Adrenal gland (tissue), 12 donors: Measurements from ENCODE around the gene SERPINA9. TPM values are rescaled to one million over a fixed set of nuclear protein-coding genes. Genes with fewer than 3 reads are reported as not detected.

Experiments used
- DNase-seq, 7 donors: peaks; one replicate each; pipeline ENCODE4 v3.0.0-alpha.2; 2019 to 2020
- H3K27ac ChIP-seq, 5 donors: fragments of 200-600 bp; sonication (generic) in 4 of 5; 1 replicate in 3 of 5; 2 replicates in 2 of 5; pipeline versions ENCODE4 v1.5.1 to v1.8.0; 2016 to 2020; ENCODE audit warnings: mild to moderate bottlenecking in 1 of 5
- H3K27me3 ChIP-seq: fragments of 200-600 bp; 2 replicates; pipeline ENCODE4 v1.8.0; 2021
- H3K36me3 ChIP-seq, 2 donors: fragments of 200-600 bp; replicated peaks in 1 of 2; 1 replicate in 1 of 2; 2 replicates in 1 of 2; pipeline versions ENCODE4 v1.5.1 to v1.8.0; 2018 to 2022
- H3K4me1 ChIP-seq, 2 donors: fragments of 200-600 bp; replicated peaks in 1 of 2; 1 replicate in 1 of 2; 2 replicates in 1 of 2; pipeline versions ENCODE4 v1.5.1 to v1.8.0; 2018 to 2021
- H3K4me3 ChIP-seq, 4 donors: fragments of 200-600 bp; sonication (generic) in 3 of 4; one replicate each; pipeline ENCODE4 v1.5.1; 2016 to 2018
- H3K9me3 ChIP-seq, 3 donors: fragments of 200-600 bp; sonication (generic) in 1 of 3; replicated peaks in 1 of 3; 1 replicate in 2 of 3; 2 replicates in 1 of 3; pipeline versions ENCODE4 v1.5.1 to v1.8.0; 2016 to 2021
- POLR2A ChIP-seq, 2 donors: fragments of 450-650 bp; IDR thresholded peaks; one replicate each; pipeline ENCODE4 v1.6.1; 2017; ENCODE audit warnings: antibody characterized with exemption in 2 of 2, mild to moderate bottlenecking in 2 of 2, moderate library complexity in 1 of 2
- WGBS, 4 donors: extraction: QIAGEN DNeasy Blood & Tissue Kit in 2 of 4; methylation state at CpG; one replicate each; pipeline versions ENCODE4 v1.1.5 to v1.1.7; 2013 to 2017; 5-methylcytosine and 5-hydroxymethylcytosine counted together
- intact Hi-C, 2 donors: fragments of 100-400 bp; cut with DNase I; formaldehyde crosslinking; loops; one replicate each; pipeline versions ENCODE4 v1.14.1 to v1.15.0; 2022 to 2023
- polyA plus RNA-seq, 3 donors: library from polyadenylated mRNA; stranded (reverse); fragments of 200-250 nt in 2 of 3; fragments of 350-450 nt in 1 of 3; fragmentation: Illumina TruSeq in 1 of 3; extraction: RNeasy Lipid Tissue Mini Kit (QIAGEN cat#74804) in 1 of 3; gene quantifications; one replicate each; pipeline ENCODE4 v1.2.3, GENCODE V29; 2013 to 2014
- total RNA-seq, 9 donors: library from RNA; depleted of rRNA in 4 of 9; stranded (reverse); fragments of >200 nt in 4 of 9; fragments of 120-200 nt in 1 of 9; fragmentation: NEBNext Ultra II Directional in 1 of 9; extraction: Animal tissue kit (Norgen Biotek cat#: 25700) in 1 of 9; gene quantifications; one replicate each; pipeline versions ENCODE4 v1.1.0 to v1.2.4, GENCODE V29; 2013 to 2023
- TF ChIP-seq, protein P1 (sequence below), 6 experiments: fragments of 450-650 bp in 4 of 6; fragments of 200-600 bp in 2 of 6; sonication (generic) in 1 of 6; IDR thresholded peaks; 1 replicate in 5 of 6; 2 replicates in 1 of 6; pipeline versions ENCODE4 v1.5.1 to v1.8.0; 2016 to 2021; ENCODE audit warnings: antibody characterized with exemption in 6 of 6, mild to moderate bottlenecking in 2 of 6, moderate library complexity in 1 of 6
- donor health status: healthy with polysubstance abuse.
- donor health status: Bipolar disorder and iron deficiency.
- donor health status: DM: yes; HTN: yes; CAD: no.
- donor health status: DM: no; HTN: no; CAD: no.
- donor health status: DM: no; HTN: no; CAD: no.
- donor health status: DM: yes; HTN: yes; CAD: no.

SERPINA9 gene
- total and polyA plus RNA-seq, 12 donors = not detected

DNA sequence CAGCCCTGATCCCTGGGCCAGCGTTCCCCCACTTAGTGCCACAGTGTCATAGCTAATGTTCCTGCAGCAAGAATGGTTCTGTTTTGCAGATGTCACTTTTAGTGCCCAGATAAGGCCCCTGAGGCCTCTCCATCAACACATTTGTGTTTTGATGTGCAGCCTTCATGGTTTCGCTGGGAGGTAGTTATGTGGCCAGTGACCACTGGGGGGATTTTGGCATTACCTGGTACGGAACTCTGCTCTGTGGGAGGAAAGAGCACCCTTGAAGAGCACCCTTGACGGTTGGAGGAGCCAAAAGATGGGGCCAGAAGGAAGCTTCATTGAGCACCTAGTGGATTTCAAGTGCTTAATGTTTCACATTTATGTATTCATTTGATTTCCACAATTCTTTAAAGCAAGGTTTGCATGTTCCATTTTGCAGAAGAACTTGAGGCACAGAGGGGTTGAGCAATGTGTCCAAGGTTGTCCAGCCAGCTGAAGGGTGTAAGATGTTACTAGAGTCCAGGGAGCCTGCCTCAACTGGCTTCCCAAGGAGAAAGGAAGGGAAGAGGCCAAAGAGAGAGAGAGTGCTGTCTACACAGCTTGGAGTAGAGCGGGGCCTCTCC is 36.4 kb downstream of the SERPINA9 start:
- 66 to 79% (median 70%) methylated on average over 5 of the region's 5 CpGs for WGBS, 4 donors
- Histone ChIP-seq H3K36me3 (no peaks in the 10 kb centered on the region), H3K4me1 (no peaks in the 10 kb centered on the region), H3K4me3 (no peak overlapping the region), H3K27me3 (no peaks in the 10 kb centered on the region), H3K9me3 (no peaks in the 10 kb centered on the region), H3K27ac (no peak overlapping the region)
- TF ChIP-seq, protein P1, sequence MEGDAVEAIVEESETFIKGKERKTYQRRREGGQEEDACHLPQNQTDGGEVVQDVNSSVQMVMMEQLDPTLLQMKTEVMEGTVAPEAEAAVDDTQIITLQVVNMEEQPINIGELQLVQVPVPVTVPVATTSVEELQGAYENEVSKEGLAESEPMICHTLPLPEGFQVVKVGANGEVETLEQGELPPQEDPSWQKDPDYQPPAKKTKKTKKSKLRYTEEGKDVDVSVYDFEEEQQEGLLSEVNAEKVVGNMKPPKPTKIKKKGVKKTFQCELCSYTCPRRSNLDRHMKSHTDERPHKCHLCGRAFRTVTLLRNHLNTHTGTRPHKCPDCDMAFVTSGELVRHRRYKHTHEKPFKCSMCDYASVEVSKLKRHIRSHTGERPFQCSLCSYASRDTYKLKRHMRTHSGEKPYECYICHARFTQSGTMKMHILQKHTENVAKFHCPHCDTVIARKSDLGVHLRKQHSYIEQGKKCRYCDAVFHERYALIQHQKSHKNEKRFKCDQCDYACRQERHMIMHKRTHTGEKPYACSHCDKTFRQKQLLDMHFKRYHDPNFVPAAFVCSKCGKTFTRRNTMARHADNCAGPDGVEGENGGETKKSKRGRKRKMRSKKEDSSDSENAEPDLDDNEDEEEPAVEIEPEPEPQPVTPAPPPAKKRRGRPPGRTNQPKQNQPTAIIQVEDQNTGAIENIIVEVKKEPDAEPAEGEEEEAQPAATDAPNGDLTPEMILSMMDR (IDR thresholded peaks at IDR 0.05) = no peak
- TF ChIP-seq POLR2A (IDR thresholded peaks at IDR 0.05) = no peak
- DNase-seq = no peak
- intact Hi-C loops = loop anchor here in 1 of 2 donors (5.0 to 10.0 kb wide), 2 partner anchors 108 to 245 kb away; no protein-coding TSS in a partner anchor

DNA sequence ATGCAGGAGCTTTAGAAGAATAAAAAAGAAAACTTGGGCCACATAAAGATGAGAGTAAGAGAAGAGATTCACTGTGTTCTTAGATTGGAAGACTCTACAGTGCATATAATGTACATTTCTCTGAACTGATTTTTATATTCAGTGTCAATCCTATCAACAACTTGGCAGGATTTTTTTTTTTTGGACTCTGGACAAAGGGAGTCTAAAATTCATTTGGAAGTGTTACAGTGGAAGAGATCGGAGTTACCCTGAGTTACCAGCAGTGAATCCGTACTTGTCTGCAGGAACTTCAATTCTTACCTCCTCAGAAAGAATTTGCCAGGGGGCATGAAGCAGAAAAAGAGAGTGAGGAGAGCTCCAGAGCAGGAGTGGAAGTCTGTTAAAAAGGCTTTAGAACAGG is 47.4 kb downstream of the SERPINA9 start:
- intact Hi-C loops = loop anchor here in 1 of 2 donors (10.0 kb wide), 1 partner anchor 56 kb away; no protein-coding TSS in a partner anchor
- WGBS, 4 donors = 67 to 78% (median 76%) methylated on average over 2 of the region's 2 CpGs

DNA sequence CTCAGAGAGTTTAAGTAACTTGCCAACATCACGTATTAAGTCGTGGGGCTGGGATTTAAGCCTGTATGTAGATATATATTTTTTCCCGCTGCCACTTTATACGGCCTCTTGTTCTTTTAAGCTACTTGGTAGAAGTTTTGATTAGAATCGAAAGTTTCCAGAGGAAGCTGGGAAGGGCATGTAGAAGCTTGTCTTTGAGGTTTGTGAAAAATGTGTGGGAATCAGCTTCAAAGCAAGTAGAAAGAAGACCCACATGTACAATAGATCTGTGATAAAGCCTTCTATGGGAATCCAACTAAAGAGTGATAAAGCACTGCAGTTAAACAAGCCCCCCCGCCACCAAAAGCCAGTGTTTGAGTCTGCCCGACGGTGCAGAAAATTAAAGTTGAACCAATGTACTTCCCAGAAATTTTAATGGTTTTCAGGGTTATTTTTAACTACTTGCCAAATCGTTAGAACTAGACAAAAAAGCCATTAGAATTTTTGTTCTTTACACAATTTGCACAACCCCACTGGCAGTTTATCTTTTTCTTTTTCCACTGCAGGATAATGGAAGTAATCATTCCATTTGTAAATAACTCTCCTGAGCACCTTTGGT is 48.9 kb downstream of the SERPINA9 start:
- H3K27ac ChIP-seq = no peak overlapping the region
- H3K9me3 ChIP-seq = no peaks in the 10 kb centered on the region
- H3K36me3 ChIP-seq = no peaks in the 10 kb centered on the region
- intact Hi-C loops = loop anchor here in 1 of 2 donors (10.0 kb wide), 1 partner anchor 58 kb away; no protein-coding TSS in a partner anchor
- DNase-seq = no peak
- TF ChIP-seq, protein P1 (IDR thresholded peaks at IDR 0.05) = no peak
- TF ChIP-seq POLR2A (IDR thresholded peaks at IDR 0.05) = no peak
- WGBS, 4 donors = 71 to 76% (median 73%) methylated on average over 9 of the region's 9 CpGs
- H3K4me1 ChIP-seq = no peaks in the 10 kb centered on the region
- H3K4me3 ChIP-seq = no peak overlapping the region
- H3K27me3 ChIP-seq = peaks cover 4% of the 10 kb centered on the region

More for the DNA sequence above, 47.4 kb downstream of the SERPINA9 start:
- H3K4me3 ChIP-seq = no peak overlapping the region
- no peak for DNase-seq
- no peaks in the 10 kb centered on the region for H3K9me3 ChIP-seq
- no peak for TF ChIP-seq POLR2A (IDR thresholded peaks at IDR 0.05)
- TF ChIP-seq, protein P1 (IDR thresholded peaks at IDR 0.05) = no peak
- H3K4me1 ChIP-seq = no peaks in the 10 kb centered on the region
- H3K27ac ChIP-seq = no peak overlapping the region
- H3K36me3 ChIP-seq = no peaks in the 10 kb centered on the region
- no peaks in the 10 kb centered on the region for H3K27me3 ChIP-seq

DNA sequence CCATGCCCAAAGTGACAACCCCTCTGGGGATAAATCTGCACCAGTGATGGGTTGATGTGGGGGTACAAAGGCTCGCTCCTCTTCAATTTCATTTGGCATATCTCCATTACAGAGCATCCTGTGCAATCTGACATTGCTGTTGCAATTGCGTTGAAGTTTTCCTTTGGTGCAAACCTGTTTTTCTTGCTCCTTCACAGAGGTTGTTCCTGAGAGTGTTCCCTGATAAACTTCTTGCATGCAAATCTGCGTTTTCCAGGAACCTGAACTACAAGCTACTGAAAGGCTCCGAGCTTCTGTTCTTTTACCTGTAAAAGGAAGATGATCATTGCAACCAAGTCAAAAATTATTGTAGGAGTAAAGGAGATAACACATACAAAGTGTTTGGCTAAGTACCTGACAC is 49.5 kb downstream of the SERPINA9 start:
- no peak for DNase-seq
- no peaks in the 10 kb centered on the region for H3K9me3 ChIP-seq
- intact Hi-C loops = loop anchor here in 1 of 2 donors (10.0 kb wide), 1 partner anchor 58 kb away; no protein-coding TSS in a partner anchor
- H3K27me3 ChIP-seq = peaks cover 4% of the 10 kb centered on the region
- WGBS, 4 donors = 65 to 79% (median 73%) methylated on average over 4 of the region's 4 CpGs
- no peaks in the 10 kb centered on the region for H3K36me3 ChIP-seq
- no peak overlapping the region for H3K27ac ChIP-seq
- TF ChIP-seq, protein P1 (IDR thresholded peaks at IDR 0.05) = no peak
- TF ChIP-seq POLR2A (IDR thresholded peaks at IDR 0.05) = no peak
- H3K4me1 ChIP-seq = no peaks in the 10 kb centered on the region
- H3K4me3 ChIP-seq = no peak overlapping the region
